SK-N-MC (cell line): ENCODE results near the gene PVR.

ENCODE experiments used
- EZH2 ChIP-seq: fragments of 200-600 bp; sonication (generic); IDR thresholded peaks from one replicate; pipeline ENCODE4 v1.6.1; 2017; ENCODE audit warnings: antibody characterized with exemption
- POLR2AphosphoS5 ChIP-seq: IDR thresholded peaks from 2 replicates; pipeline ENCODE4 v1.6.1; 2012; ENCODE audit warnings: mild to moderate bottlenecking, low read depth, low read length, borderline replicate concordance

DNA sequence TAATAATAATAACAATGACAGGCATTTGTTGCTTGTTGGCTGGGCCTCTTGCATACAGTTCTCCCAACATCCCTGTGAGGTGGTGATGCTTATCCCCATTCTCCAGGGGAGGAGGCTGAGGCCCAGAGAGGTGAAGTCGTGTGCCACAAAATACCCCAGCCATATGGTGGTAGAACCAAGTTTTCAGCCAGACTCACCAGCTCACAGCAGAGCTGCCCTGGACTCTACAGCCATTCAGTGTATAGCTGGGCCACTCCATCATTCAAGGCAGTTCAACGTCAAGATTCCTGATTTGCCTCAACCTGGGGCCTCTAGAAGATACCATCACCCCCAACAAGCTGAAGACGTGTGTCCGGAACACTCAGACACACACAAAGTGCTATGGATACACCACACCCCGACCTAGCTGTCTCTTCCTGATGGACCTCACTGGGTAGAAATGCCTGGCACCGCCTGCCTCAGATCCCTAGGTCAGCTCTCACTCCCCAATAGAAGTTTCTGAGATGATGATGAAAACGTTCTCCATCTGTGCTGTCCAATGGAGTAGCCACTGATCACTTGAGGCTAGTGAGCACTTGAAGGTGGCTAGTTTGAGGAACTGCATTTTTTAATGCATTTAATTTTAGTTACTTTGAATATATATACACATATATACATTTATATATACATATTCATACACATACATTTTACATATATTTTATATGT, 23.3 kb downstream of the PVR start:
- TF ChIP-seq EZH2 (no peak), POLR2AphosphoS5 (no peak)
